CD4-positive, alpha-beta T cell treated with Interleukin-6 for 4 hours (primary cell): ENCODE results near the gene MICAL1.
"Not testable (repeated sequence)": the region's sequence is repeated elsewhere in the genome, so short reads cannot be mapped to it uniquely, and the experiment has no call there.

ENCODE experiments used
- DNase-seq: peaks from one replicate; pipeline ENCODE4 v3.0.0-alpha.2; 2020; ENCODE audit warnings: mixed read lengths

MICAL1 gene

GRCh38 chr6:109477184-109477583, 21.6 kb upstream of the MICAL1 start:
- no peak for DNase-seq

GRCh38 chr6:109475625-109476024, 20.1 kb upstream of the MICAL1 start:
- no peak for DNase-seq

- no peak for DNase-seq
Measured at GRCh38 chr6:109474995-109475394, 19.4 kb upstream of the MICAL1 start.

GRCh38 chr6:109473120-109473519, 17.5 kb upstream of the MICAL1 start:
- DNase-seq: no peak

- DNase-seq: no peak
Measured at GRCh38 chr6:109472132-109472995, 16.8 kb upstream of the MICAL1 start.

- DNase-seq: no peak
Measured at GRCh38 chr6:109471105-109471810, 15.7 kb upstream of the MICAL1 start.

- no peak for DNase-seq
Measured at GRCh38 chr6:109469591-109470189, 14.1 kb upstream of the MICAL1 start.

- DNase-seq: no peak
Measured at GRCh38 chr6:109467696-109468095, 12.1 kb upstream of the MICAL1 start.

GRCh38 chr6:109466212-109466923, 10.8 kb upstream of the MICAL1 start:
- no peak for DNase-seq

GRCh38 chr6:109465772-109466171, 10.2 kb upstream of the MICAL1 start:
- DNase-seq: no peak

GRCh38 chr6:109461733-109462526, 6.4 kb upstream of the MICAL1 start:
- no peak for DNase-seq

GRCh38 chr6:109461205-109461604, 5.6 kb upstream of the MICAL1 start:
- DNase-seq: not testable (repeated sequence)

GRCh38 chr6:109460161-109460829, 4.7 kb upstream of the MICAL1 start:
- no peak for DNase-seq

- DNase-seq: peak; percentile 39
Measured at GRCh38 chr6:109458774-109459531, 3.4 kb upstream of the MICAL1 start.

- DNase-seq: no peak
Measured at GRCh38 chr6:109457562-109457996, 2.0 kb upstream of the MICAL1 start.

GRCh38 chr6:109456710-109457561, 1.4 kb upstream of the MICAL1 start:
- no peak for DNase-seq

- DNase-seq: no peak
Measured at GRCh38 chr6:109456111-109456583, 575 bp upstream of the MICAL1 start.

GRCh38 chr6:109454496-109455436, 806 bp downstream of the MICAL1 start:
- DNase-seq: peak; percentile 74
